A673 (cell line): ENCODE results near the gene TFDP2. TPM values are rescaled to one million over a fixed set of nuclear protein-coding genes. Genes with fewer than 3 reads are reported as not detected.

Source experiments
- BruUV-seq: library from RNA; stranded (reverse); fragments of 400-500 nt; replicated peaks from 2 replicates; lab custom pipeline; 2021; lab: Mats Ljungman, UMichigan
- CTCF ChIA-PET: fragments of 300-600 bp; sonication (Branson Sonifier 250); formaldehyde crosslinking; loops from one replicate; lab custom pipeline; 2022; ENCODE audit warnings: antibody characterized with exemption; lab: Charles Lee
- POLR2A ChIA-PET: fragments of 300-600 bp; sonication (Branson Sonifier 250); formaldehyde crosslinking; loops from one replicate; lab custom pipeline; 2022; ENCODE audit warnings: antibody characterized with exemption; ENCODE audit not compliant: low non-redundant PET; lab: Charles Lee
- DNase-seq: peaks from one replicate; pipeline ENCODE4 v3.0.0-alpha.2; 2015; ENCODE audit warnings: low spot score
- H3K27ac ChIP-seq: fragments of 200-600 bp; sonication (generic); 2 replicates; pipeline ENCODE4 v1.5.1; 2016; ENCODE audit warnings: mixed run types, low read depth, mild to moderate bottlenecking, mixed read lengths, antibody characterized with exemption, low read length; ENCODE audit not compliant: poor library complexity, severe bottlenecking
- H3K27me3 ChIP-seq: fragments of 200-600 bp; sonication (generic); replicated peaks from 2 replicates; pipeline ENCODE4 v1.6.1; 2017; ENCODE audit warnings: mixed run types, low read depth, mild to moderate bottlenecking, mixed read lengths, antibody characterized with exemption, low read length; ENCODE audit not compliant: insufficient read depth, poor library complexity
- H3K36me3 ChIP-seq: fragments of 200-600 bp; sonication (generic); 2 replicates; pipeline ENCODE4 v1.6.1; 2016; ENCODE audit warnings: mixed run types, mild to moderate bottlenecking, mixed read lengths, antibody characterized with exemption, low read length; ENCODE audit not compliant: insufficient read depth, poor library complexity, severe bottlenecking
- H3K4me1 ChIP-seq: fragments of 200-600 bp; sonication (generic); 2 replicates; pipeline ENCODE4 v1.6.1; 2017; ENCODE audit warnings: mixed run types, mild to moderate bottlenecking, mixed read lengths, antibody characterized with exemption, low read length; ENCODE audit not compliant: insufficient read depth, poor library complexity, severe bottlenecking
- H3K4me3 ChIP-seq: fragments of 200-600 bp; sonication (generic); 2 replicates; pipeline ENCODE4 v1.5.1; 2016; ENCODE audit warnings: low read depth, mixed run types, mild to moderate bottlenecking, mixed read lengths, low read length; ENCODE audit not compliant: poor library complexity, severe bottlenecking
- H3K9me3 ChIP-seq: fragments of 200-600 bp; sonication (generic); 2 replicates; pipeline ENCODE4 v1.6.1; 2016; ENCODE audit warnings: mixed run types, low read depth, mild to moderate bottlenecking, mixed read lengths, antibody characterized with exemption, low read length; ENCODE audit not compliant: poor library complexity, severe bottlenecking
- EZH2 ChIP-seq: fragments of 200-600 bp; sonication (generic); IDR thresholded peaks from 2 replicates; pipeline ENCODE4 v1.6.1; 2017; ENCODE audit warnings: borderline replicate concordance, low read depth, mild to moderate bottlenecking, mixed read lengths, antibody characterized with exemption, low read length; ENCODE audit not compliant: poor library complexity, severe bottlenecking
- intact Hi-C: fragments of 100-400 bp; cut with micrococcal nuclease; formaldehyde crosslinking; loops from one replicate; pipeline ENCODE4 v1.10.0; 2022; ENCODE audit not compliant: unreplicated experiment
- total RNA-seq: library from RNA; stranded (reverse); gene quantifications from 2 replicates; pipeline ENCODE4 v1.2.3, GENCODE V29; 2021
- TF ChIP-seq, protein P1 (sequence below): fragments of 300-800, 200-600 bp; sonication (generic); conservative IDR thresholded peaks from 2 replicates; pipeline ENCODE4 v1.5.1; 2017; ENCODE audit warnings: low read depth, mild to moderate bottlenecking, antibody characterized with exemption, low read length, moderate library complexity, mixed read lengths

TFDP2 gene
- total RNA-seq, 1 experiment from 2014 or later: 41.6 TPM

DNA sequence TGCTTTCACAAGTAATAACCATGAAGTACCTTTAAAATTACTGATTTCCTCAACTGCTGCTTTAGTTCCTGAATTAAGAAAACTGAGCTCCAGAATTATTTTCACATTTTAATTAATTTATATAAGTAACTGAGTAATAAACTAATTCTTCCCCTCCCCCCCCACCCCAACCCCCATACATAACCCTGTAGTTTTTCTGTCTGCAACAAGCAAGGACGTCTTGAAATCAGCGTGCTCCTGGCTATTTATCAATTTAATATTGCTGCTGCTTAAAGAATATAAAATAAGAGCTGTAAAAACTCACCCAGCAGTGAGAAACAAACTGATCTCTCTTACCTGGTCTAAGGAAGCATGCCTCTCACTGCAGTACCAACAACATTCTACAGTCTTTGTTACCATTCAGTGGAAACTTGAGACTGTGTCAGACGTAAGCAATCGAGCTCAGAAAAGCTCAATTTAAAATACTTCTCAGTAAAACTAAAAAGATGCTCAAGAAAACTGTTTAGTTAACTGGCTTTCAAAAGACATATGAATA, 121.0 kb downstream of the TFDP2 start:
- Histone ChIP-seq H3K36me3 (no peaks in the 10 kb centered on the region), H3K27ac (peak overlapping the region; percentile 58), H3K27me3 (no peaks in the 10 kb centered on the region), H3K4me1 (peaks cover 4% of the 10 kb centered on the region), H3K9me3 (no peaks in the 10 kb centered on the region), H3K4me3 (peak overlapping the region; percentile 52)
- TF ChIP-seq, protein P1, sequence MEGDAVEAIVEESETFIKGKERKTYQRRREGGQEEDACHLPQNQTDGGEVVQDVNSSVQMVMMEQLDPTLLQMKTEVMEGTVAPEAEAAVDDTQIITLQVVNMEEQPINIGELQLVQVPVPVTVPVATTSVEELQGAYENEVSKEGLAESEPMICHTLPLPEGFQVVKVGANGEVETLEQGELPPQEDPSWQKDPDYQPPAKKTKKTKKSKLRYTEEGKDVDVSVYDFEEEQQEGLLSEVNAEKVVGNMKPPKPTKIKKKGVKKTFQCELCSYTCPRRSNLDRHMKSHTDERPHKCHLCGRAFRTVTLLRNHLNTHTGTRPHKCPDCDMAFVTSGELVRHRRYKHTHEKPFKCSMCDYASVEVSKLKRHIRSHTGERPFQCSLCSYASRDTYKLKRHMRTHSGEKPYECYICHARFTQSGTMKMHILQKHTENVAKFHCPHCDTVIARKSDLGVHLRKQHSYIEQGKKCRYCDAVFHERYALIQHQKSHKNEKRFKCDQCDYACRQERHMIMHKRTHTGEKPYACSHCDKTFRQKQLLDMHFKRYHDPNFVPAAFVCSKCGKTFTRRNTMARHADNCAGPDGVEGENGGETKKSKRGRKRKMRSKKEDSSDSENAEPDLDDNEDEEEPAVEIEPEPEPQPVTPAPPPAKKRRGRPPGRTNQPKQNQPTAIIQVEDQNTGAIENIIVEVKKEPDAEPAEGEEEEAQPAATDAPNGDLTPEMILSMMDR: no peak
- no peak for TF ChIP-seq EZH2
- BruUV-seq: no TSS peak
- POLR2A ChIA-PET: interaction anchor here (0.5 to 0.6 kb wide), 2 partner anchors 8 to 15 kb away, joined by 5 to 9 read pairs; no protein-coding TSS in a partner anchor
- intact Hi-C loops: no loop called here
- CTCF ChIA-PET: interaction anchor here (1.1 kb wide), 1 partner anchor 97 kb away, joined by 3 read pairs; no protein-coding TSS in a partner anchor
- peak; percentile 85 for DNase-seq

DNA sequence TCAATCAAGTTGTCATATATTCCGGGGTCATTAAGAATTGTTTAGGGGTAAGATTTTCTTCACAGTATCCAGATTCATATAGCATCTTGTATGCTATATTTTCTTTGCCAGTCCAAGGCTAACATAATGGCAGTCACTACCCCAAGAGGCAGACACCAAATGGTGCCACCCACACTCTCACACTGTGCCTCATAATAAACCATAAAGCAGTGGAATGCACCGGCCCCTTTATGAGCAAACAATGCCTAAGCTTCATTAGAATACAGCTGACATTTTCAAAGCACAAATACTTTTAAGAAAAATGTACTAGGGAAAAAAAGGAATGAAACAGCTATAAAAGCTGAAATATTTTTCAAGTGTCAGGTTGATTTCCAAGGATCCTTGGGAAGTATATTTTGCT, 121.6 kb downstream of the TFDP2 start:
- TF ChIP-seq, protein P1: no peak
- H3K4me3 ChIP-seq: peak overlapping the region; percentile 52
- ChIA-PET CTCF (no interaction called here), POLR2A (interaction anchor here (0.6 kb wide), 1 partner anchor 8 kb away, joined by 5 read pairs; no protein-coding TSS in a partner anchor)
- no peaks in the 10 kb centered on the region for H3K9me3 ChIP-seq
- H3K36me3 ChIP-seq: no peaks in the 10 kb centered on the region
- H3K4me1 ChIP-seq: peaks cover 4% of the 10 kb centered on the region
- intact Hi-C loops: no loop called here
- peak; percentile 77 for DNase-seq
- no peaks in the 10 kb centered on the region for H3K27me3 ChIP-seq
- BruUV-seq: TSS peak; percentile 83
- peak overlapping the region; percentile 58 for H3K27ac ChIP-seq

DNA sequence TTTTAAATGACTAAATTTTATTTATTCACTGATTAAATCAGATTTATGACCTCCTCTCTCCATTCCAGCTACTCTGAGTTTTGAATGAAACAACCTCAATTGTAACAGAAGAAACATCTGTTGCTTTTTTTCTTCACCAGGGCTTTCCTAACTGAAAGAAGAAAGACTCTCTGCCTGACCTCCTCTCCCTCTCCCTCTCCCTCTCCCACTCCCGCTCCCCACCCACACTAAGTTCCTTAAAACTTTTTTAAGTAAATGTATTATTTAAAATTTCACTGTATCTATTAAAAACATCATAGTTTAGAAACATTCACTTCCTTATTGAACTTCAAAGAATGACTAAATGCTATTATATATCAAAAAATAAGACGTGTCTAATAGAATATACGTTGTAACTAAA, 122.0 kb downstream of the TFDP2 start:
- ChIA-PET CTCF (no interaction called here), POLR2A (no interaction called here)
- TF ChIP-seq EZH2: no peak
- TF ChIP-seq, protein P1: no peak
- DNase-seq: peak; percentile 20
- no peaks in the 10 kb centered on the region for H3K9me3 ChIP-seq
- no peaks in the 10 kb centered on the region for H3K36me3 ChIP-seq
- peak overlapping the region; percentile 52 for H3K4me3 ChIP-seq
- intact Hi-C loops: no loop called here
- H3K4me1 ChIP-seq: peaks cover 4% of the 10 kb centered on the region
- peak overlapping the region; percentile 58 for H3K27ac ChIP-seq
- H3K27me3 ChIP-seq: no peaks in the 10 kb centered on the region
- BruUV-seq: no TSS peak
